ENCODE measurements around the gene KNDC1.
A peak's percentile ranks its signal among the peaks of the same experiment; 100 is the strongest.

KNDC1 gene

GRCh38 chr10:133209641-133210040, 49.6 kb downstream of the KNDC1 start:
- no peak overlapping the region for H3K4ac ChIP-seq (ENCODE audit: low read length)
- H3K14ac ChIP-seq (ENCODE audit: low read length): peak overlapping the region; percentile 98
- peaks cover 1% of the 10 kb centered on the region for H3K79me1 ChIP-seq (ENCODE audit: low read depth, low read length)
- no peak overlapping the region for H2BK5ac ChIP-seq (ENCODE audit: low read length)
- no peak overlapping the region for H4K8ac ChIP-seq (ENCODE audit: low read depth, low read length)
- H3K4me2 ChIP-seq (ENCODE audit: insufficient read depth, low read length, poor library complexity, severe bottlenecking): no peak overlapping the region
- H3K36me3 ChIP-seq (replicated peaks in 1 of 2; ENCODE audit: control insufficient read depth in 2 of 2, insufficient read depth in 2 of 2, low read length in 2 of 2): peaks cover 0 to 7% of the 10 kb centered on the region in 2 donors
- H3K23ac ChIP-seq (ENCODE audit: low read depth, low read length, poor library complexity): peak overlapping the region; percentile 90
- peak overlapping the region; percentile 35 for H3K18ac ChIP-seq (ENCODE audit: low read length)
- no peak overlapping the region for H2BK120ac ChIP-seq (ENCODE audit: low read depth, low read length)
- H2AK5ac ChIP-seq (ENCODE audit: low read depth, low read length): peak overlapping the region; percentile 74
- H3K9ac ChIP-seq (ENCODE audit: low read depth, low read length, poor library complexity): peak overlapping the region; percentile 54
- H3K27ac ChIP-seq (replicated peaks; ENCODE audit: low read length): no peak overlapping the region
- H4K91ac ChIP-seq (ENCODE audit: low read depth, low read length, poor library complexity): no peak overlapping the region
- H3K4me3 ChIP-seq (ENCODE audit: low read length in 2 of 2): peak overlapping the region in 1 of 2 donors; percentile 66
- H2AFZ ChIP-seq (ENCODE audit: low read length): no peak overlapping the region
- no peak for DNase-seq (ENCODE audit: low spot score)
- H2BK15ac ChIP-seq (ENCODE audit: low read length): no peak overlapping the region
- no peaks in the 10 kb centered on the region for H3K4me1 ChIP-seq (ENCODE audit: control insufficient read depth in 2 of 2, insufficient read depth in 1 of 2, low read depth in 1 of 2, low read length in 2 of 2)
- H3K9me3 ChIP-seq (replicated peaks in 1 of 2; ENCODE audit: control insufficient read depth in 2 of 2, insufficient read depth in 1 of 2, low read depth in 1 of 2, low read length in 2 of 2): peaks cover 0 to 5% of the 10 kb centered on the region in 2 donors
- WGBS, 2 donors (ENCODE audit: extremely low coverage in 2 of 2, insufficient read length in 2 of 2, insufficient replicate concordance in 1 of 2): no CpG with 5 or more reads among the region's 20 CpGs
- peaks cover 0 to 3% (median 0%) of the 10 kb centered on the region in 3 experiments for H3K27me3 ChIP-seq (ENCODE audit: control insufficient read depth in 3 of 3, insufficient read depth in 3 of 3, low read depth in 1 of 3, low read length in 3 of 3)
- H2BK12ac ChIP-seq (ENCODE audit: low read length): peak overlapping the region; percentile 66

DNA sequence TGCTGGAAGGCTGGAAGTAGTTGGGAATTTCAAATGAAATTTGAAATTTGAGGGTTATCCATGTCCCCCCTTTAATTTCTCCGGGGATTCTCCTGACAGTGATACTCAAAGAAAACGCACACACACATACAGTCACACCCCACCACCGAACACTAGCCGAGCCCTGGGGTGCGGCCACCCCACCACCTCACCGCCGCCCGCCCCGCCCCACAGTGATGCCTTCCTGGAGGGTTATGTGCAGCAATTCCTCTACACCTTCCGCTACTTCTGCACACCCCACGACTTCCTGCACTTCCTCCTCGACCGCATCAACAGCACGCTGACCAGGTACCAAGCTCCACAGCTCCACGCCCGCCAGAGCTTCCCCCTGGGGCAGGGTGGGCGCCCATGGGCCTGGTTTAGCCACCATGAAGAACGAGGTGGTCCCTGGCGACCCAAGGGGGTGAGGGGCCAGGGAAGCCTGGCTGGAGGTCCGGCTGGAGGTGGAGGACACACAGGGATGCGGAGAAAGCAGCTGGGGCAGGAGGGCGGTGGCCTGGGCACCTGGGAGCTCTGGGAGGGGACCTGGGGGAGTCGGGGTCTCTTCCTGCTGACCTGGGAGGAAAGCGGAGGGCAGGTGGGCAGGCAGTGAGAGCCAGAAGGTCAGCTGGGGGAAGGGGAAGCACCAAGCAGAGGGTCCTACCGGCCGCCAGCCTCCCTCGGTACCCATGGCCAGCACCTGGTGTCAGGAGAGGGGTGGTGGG, 50.5 kb downstream of the KNDC1 start:
- no peak overlapping the region for H3K23ac ChIP-seq (ENCODE audit: low read depth, low read length, poor library complexity)
- no peak overlapping the region for H3K9ac ChIP-seq (ENCODE audit: low read depth, low read length, poor library complexity)
- no peak overlapping the region for H4K91ac ChIP-seq (ENCODE audit: low read depth, low read length, poor library complexity)
- no peaks in the 10 kb centered on the region for H3K4me1 ChIP-seq (ENCODE audit: control insufficient read depth in 2 of 2, insufficient read depth in 1 of 2, low read depth in 1 of 2, low read length in 2 of 2)
- no peak overlapping the region for H2BK5ac ChIP-seq (ENCODE audit: low read length)
- no peak overlapping the region for H3K27ac ChIP-seq (replicated peaks; ENCODE audit: low read length)
- peaks cover 0 to 6% (median 0%) of the 10 kb centered on the region in 3 experiments for H3K27me3 ChIP-seq (ENCODE audit: control insufficient read depth in 3 of 3, insufficient read depth in 3 of 3, low read depth in 1 of 3, low read length in 3 of 3)
- no peak overlapping the region for H3K14ac ChIP-seq (ENCODE audit: low read length)
- H3K79me1 ChIP-seq (ENCODE audit: low read depth, low read length): peaks cover 1% of the 10 kb centered on the region
- no peak for DNase-seq (ENCODE audit: low spot score)
- no peak overlapping the region for H3K4me3 ChIP-seq (ENCODE audit: low read length in 2 of 2)
- H2AK5ac ChIP-seq (ENCODE audit: low read depth, low read length): no peak overlapping the region
- no CpG with 5 or more reads among the region's 27 CpGs for WGBS, 2 donors (ENCODE audit: extremely low coverage in 2 of 2, insufficient read length in 2 of 2, insufficient replicate concordance in 1 of 2)
- no peak overlapping the region for H4K8ac ChIP-seq (ENCODE audit: low read depth, low read length)
- H3K4ac ChIP-seq (ENCODE audit: low read length): no peak overlapping the region
- H2BK15ac ChIP-seq (ENCODE audit: low read length): no peak overlapping the region
- H3K9me3 ChIP-seq (replicated peaks in 1 of 2; ENCODE audit: control insufficient read depth in 2 of 2, insufficient read depth in 1 of 2, low read depth in 1 of 2, low read length in 2 of 2): peaks cover 0 to 7% of the 10 kb centered on the region in 2 donors
- H2AFZ ChIP-seq (ENCODE audit: low read length): no peak overlapping the region
- H3K36me3 ChIP-seq (replicated peaks in 1 of 2; ENCODE audit: control insufficient read depth in 2 of 2, insufficient read depth in 2 of 2, low read length in 2 of 2): peaks cover 0 to 7% of the 10 kb centered on the region in 2 donors
- H3K4me2 ChIP-seq (ENCODE audit: insufficient read depth, low read length, poor library complexity, severe bottlenecking): no peak overlapping the region
- peak overlapping the region; percentile 76 for H3K18ac ChIP-seq (ENCODE audit: low read length)
- H2BK12ac ChIP-seq (ENCODE audit: low read length): no peak overlapping the region
- no peak overlapping the region for H2BK120ac ChIP-seq (ENCODE audit: low read depth, low read length)

DNA sequence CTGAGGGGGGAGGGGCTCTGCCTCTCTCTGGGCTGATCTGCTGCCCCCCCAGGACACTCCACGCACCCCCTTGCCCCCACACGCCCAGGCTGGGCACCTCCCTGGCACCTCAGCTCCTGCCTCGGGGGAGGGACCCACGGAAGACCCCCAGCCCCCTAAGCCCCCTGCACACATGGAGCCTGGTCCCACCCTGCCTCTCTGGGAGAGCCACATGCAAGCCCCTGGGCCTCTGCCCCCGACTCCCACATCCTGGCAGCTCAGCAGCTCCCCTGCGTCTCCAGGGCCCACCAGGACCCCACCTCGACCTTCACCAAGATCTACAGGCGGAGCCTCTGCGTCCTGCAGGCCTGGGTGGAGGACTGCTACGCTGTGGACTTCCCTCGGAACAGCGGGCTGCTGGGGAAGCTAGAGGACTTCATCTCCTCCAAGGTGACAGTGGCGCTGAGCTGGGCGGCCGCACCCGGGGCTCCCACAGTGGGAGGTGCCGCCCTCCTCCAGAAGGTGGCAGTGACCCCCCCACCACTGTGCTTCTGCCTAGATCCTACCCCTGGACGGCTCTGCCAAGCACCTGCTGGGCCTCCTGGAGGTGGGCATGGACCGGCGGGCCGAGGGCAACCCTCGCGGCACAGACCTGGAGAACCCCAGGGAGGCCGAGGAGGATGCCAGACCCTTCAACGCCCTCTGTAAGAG, 51.3 kb downstream of the KNDC1 start:
- H3K4ac ChIP-seq (ENCODE audit: low read length): no peak overlapping the region
- H3K79me1 ChIP-seq (ENCODE audit: low read depth, low read length): peaks cover 1% of the 10 kb centered on the region
- no CpG with 5 or more reads among the region's 25 CpGs for WGBS, 2 donors (ENCODE audit: extremely low coverage in 2 of 2, insufficient read length in 2 of 2, insufficient replicate concordance in 1 of 2)
- peak overlapping the region; percentile 32 for H2AK5ac ChIP-seq (ENCODE audit: low read depth, low read length)
- no peaks in the 10 kb centered on the region for H3K4me1 ChIP-seq (ENCODE audit: control insufficient read depth in 2 of 2, insufficient read depth in 1 of 2, low read depth in 1 of 2, low read length in 2 of 2)
- no peak overlapping the region for H3K9ac ChIP-seq (ENCODE audit: low read depth, low read length, poor library complexity)
- no peak overlapping the region for H2BK12ac ChIP-seq (ENCODE audit: low read length)
- H2AFZ ChIP-seq (ENCODE audit: low read length): no peak overlapping the region
- no peak overlapping the region for H2BK15ac ChIP-seq (ENCODE audit: low read length)
- no peak overlapping the region for H2BK5ac ChIP-seq (ENCODE audit: low read length)
- H3K27me3 ChIP-seq (ENCODE audit: control insufficient read depth in 3 of 3, insufficient read depth in 3 of 3, low read depth in 1 of 3, low read length in 3 of 3): peaks cover 0 to 6% (median 0%) of the 10 kb centered on the region in 3 experiments
- DNase-seq (ENCODE audit: low spot score): no peak
- H3K27ac ChIP-seq (replicated peaks; ENCODE audit: low read length): no peak overlapping the region
- H3K18ac ChIP-seq (ENCODE audit: low read length): peak overlapping the region; percentile 76
- H3K4me3 ChIP-seq (ENCODE audit: low read length in 2 of 2): no peak overlapping the region
- no peak overlapping the region for H3K23ac ChIP-seq (ENCODE audit: low read depth, low read length, poor library complexity)
- H4K8ac ChIP-seq (ENCODE audit: low read depth, low read length): no peak overlapping the region
- H4K91ac ChIP-seq (ENCODE audit: low read depth, low read length, poor library complexity): no peak overlapping the region
- no peak overlapping the region for H3K4me2 ChIP-seq (ENCODE audit: insufficient read depth, low read length, poor library complexity, severe bottlenecking)
- peaks cover 0 to 9% of the 10 kb centered on the region in 2 donors for H3K9me3 ChIP-seq (replicated peaks in 1 of 2; ENCODE audit: control insufficient read depth in 2 of 2, insufficient read depth in 1 of 2, low read depth in 1 of 2, low read length in 2 of 2)
- H2BK120ac ChIP-seq (ENCODE audit: low read depth, low read length): no peak overlapping the region
- H3K14ac ChIP-seq (ENCODE audit: low read length): no peak overlapping the region
- H3K36me3 ChIP-seq (replicated peaks in 1 of 2; ENCODE audit: control insufficient read depth in 2 of 2, insufficient read depth in 2 of 2, low read length in 2 of 2): peaks cover 0 to 7% of the 10 kb centered on the region in 2 donors

Data from neuronal stem cell (in vitro differentiated cells).